ENCODE results near the gene NPTX2.

DNA sequence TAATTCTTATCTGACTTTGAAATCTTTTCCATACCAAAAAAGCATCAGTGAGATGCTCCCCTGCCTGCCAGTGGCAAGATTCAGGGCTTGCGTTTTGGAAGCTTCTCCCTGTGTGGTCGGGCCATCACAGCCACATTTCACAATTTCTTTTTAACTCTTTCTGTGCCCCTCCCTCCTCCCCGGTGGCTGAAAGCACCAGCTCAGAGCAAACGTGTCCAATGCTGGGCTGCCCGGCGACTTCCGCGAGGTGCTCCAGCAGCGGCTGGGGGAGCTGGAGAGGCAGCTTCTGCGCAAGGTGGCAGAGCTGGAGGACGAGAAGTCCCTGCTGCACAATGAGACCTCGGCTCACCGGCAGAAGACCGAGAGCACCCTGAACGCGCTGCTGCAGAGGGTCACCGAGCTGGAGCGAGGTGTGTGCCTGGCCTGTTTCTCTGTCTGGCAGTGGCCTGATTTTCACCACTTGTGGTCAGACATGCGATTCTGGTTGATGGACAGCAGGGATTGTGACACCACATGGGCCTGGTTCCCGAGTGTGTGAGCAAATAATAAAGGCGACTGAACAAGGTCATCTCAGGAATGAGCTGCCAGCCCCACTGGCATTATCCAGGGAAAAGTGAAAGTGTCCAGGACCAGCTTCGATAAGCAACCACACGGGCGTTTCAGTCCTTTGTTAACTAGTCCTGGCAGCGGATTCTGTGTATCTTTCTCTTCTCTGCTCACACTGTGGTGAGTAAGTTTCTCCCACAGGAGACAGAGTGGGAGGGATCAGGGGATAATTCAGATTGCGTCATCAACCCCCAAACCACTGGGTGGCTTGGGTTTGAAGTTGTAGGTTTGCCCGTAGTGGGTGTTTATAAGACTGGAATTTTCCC is 2.6 kb downstream of the NPTX2 start:
- TF ChIP-seq, protein P1, sequence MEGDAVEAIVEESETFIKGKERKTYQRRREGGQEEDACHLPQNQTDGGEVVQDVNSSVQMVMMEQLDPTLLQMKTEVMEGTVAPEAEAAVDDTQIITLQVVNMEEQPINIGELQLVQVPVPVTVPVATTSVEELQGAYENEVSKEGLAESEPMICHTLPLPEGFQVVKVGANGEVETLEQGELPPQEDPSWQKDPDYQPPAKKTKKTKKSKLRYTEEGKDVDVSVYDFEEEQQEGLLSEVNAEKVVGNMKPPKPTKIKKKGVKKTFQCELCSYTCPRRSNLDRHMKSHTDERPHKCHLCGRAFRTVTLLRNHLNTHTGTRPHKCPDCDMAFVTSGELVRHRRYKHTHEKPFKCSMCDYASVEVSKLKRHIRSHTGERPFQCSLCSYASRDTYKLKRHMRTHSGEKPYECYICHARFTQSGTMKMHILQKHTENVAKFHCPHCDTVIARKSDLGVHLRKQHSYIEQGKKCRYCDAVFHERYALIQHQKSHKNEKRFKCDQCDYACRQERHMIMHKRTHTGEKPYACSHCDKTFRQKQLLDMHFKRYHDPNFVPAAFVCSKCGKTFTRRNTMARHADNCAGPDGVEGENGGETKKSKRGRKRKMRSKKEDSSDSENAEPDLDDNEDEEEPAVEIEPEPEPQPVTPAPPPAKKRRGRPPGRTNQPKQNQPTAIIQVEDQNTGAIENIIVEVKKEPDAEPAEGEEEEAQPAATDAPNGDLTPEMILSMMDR (IDR thresholded peaks at IDR 0.05; ENCODE audit: low read depth, low read length) = no peak
- no peak for TF ChIP-seq EZH2phosphoT487 (IDR thresholded peaks at IDR 0.05; ENCODE audit: low read depth)
